ENCODE data around the gene PRR12. TPM values are rescaled to one million over a fixed set of nuclear protein-coding genes. Genes with fewer than 3 reads are reported as not detected.

PRR12 gene
- polyA plus RNA-seq, 3 donors: 0.04 to 3.3 (median 0.11) TPM

DNA sequence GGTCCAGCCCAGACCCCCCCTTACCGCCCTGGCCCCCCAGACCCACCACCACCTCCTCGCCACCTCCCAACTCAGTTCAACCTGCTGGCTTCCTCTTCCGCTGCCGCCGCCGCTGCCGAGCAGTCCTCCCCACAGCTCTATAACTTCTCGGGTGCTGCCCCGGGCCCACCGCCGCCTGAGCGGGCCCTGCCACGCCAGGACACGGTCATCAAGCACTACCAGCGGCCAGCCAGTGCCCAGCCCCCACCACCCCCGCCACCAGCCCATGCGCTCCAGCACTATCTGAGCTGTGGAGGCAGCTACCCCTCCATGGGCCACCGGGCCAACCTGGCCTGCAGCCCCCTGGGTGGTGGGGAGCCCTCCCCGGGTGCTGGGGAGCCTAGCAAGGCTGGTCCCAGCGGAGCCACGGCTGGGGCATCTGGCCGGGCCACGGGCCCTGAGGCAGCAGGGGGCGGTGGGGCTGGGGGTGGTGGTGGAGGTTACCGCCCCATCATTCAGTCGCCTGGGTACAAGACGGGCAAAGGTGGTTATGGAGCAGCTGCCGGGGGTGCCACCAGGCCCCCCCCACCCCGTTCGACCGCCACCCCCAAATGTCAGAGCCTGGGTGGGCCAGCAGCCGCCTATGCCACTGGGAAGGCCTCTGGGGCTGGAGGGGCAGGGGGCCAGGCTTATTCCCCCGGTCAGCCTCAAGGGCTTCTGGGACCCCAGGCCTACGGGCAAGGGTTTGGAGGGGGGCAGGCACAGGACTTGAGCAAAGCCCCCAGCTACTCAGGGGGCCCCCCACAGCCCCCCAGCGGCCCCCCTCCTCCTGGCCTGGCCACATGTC, 4.2 kb downstream of the PRR12 start:
- H3K27ac Mint-ChIP-seq: peak overlapping the region in 1 of 7 donors; percentile 94
- no peaks in the 10 kb centered on the region for H3K27me3 ChIP-seq (ENCODE audit: control insufficient read depth in 2 of 2, insufficient read depth in 2 of 2, low read length in 2 of 2)
- H3K36me3 Mint-ChIP-seq: peaks cover 29 to 49% of the 10 kb centered on the region in 2 donors
- H4K20me1 ChIP-seq (ENCODE audit: insufficient read depth, low read length): peaks cover 73% of the 10 kb centered on the region
- no peak overlapping the region for H3K9ac ChIP-seq (ENCODE audit: insufficient read depth, low read length, poor library complexity, severe bottlenecking)
- no peak overlapping the region for H3K27ac ChIP-seq (ENCODE audit: low read depth in 1 of 2, low read length in 2 of 2)
- no peak overlapping the region for H3K4me2 ChIP-seq (replicated peaks; ENCODE audit: extremely low read depth, low read length, poor library complexity, severe bottlenecking)
- H3K36me3 ChIP-seq (replicated peaks in 1 of 2; ENCODE audit: control insufficient read depth in 1 of 2, insufficient read depth in 2 of 2, low read length in 2 of 2): peaks cover 50 to 51% of the 10 kb centered on the region in 2 donors
- H3K4me3 ChIP-seq (replicated peaks in 1 of 3; ENCODE audit: low read depth in 2 of 3, low read length in 3 of 3): no peak overlapping the region
- 92% methylated on average over 23 of the region's 35 CpGs for WGBS (ENCODE audit: insufficient coverage)
- no peak overlapping the region for H3K4me3 Mint-ChIP-seq
- H3K4me1 ChIP-seq (ENCODE audit: control insufficient read depth in 1 of 2, insufficient read depth in 2 of 2, low read length in 2 of 2): peaks cover 28 to 31% of the 10 kb centered on the region in 2 donors
- no peaks in the 10 kb centered on the region for H3K9me3 ChIP-seq (replicated peaks in 1 of 2; ENCODE audit: control insufficient read depth in 1 of 2, insufficient read depth in 1 of 2, low read length in 2 of 2)
- intact Hi-C loops (cut with micrococcal nuclease): loop anchor here (5.0 kb wide), 2 partner anchors 47 to 82 kb away; partner anchors contain the start of genes PRMT1 (in 2 of the 2), RRAS (in 1 of the 2) and SCAF1 (in 1 of the 2)
- H2AFZ ChIP-seq (ENCODE audit: insufficient read depth, low read depth, low read length, poor library complexity, severe bottlenecking): no peak overlapping the region
- peaks cover 63% of the 10 kb centered on the region for H3K79me2 ChIP-seq (ENCODE audit: insufficient read depth, low read length)
- H3K9me3 Mint-ChIP-seq: no peaks in the 10 kb centered on the region
- peaks cover 0 to 5% (median 2%) of the 10 kb centered on the region in 3 donors for H3K27me3 Mint-ChIP-seq (ENCODE audit: low read depth in 3 of 3)
- no peak for DNase-seq
- TF ChIP-seq, protein P1, sequence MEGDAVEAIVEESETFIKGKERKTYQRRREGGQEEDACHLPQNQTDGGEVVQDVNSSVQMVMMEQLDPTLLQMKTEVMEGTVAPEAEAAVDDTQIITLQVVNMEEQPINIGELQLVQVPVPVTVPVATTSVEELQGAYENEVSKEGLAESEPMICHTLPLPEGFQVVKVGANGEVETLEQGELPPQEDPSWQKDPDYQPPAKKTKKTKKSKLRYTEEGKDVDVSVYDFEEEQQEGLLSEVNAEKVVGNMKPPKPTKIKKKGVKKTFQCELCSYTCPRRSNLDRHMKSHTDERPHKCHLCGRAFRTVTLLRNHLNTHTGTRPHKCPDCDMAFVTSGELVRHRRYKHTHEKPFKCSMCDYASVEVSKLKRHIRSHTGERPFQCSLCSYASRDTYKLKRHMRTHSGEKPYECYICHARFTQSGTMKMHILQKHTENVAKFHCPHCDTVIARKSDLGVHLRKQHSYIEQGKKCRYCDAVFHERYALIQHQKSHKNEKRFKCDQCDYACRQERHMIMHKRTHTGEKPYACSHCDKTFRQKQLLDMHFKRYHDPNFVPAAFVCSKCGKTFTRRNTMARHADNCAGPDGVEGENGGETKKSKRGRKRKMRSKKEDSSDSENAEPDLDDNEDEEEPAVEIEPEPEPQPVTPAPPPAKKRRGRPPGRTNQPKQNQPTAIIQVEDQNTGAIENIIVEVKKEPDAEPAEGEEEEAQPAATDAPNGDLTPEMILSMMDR (IDR thresholded peaks at IDR 0.05): no peak
- peaks cover 24% of the 10 kb centered on the region for H3K4me1 Mint-ChIP-seq

DNA sequence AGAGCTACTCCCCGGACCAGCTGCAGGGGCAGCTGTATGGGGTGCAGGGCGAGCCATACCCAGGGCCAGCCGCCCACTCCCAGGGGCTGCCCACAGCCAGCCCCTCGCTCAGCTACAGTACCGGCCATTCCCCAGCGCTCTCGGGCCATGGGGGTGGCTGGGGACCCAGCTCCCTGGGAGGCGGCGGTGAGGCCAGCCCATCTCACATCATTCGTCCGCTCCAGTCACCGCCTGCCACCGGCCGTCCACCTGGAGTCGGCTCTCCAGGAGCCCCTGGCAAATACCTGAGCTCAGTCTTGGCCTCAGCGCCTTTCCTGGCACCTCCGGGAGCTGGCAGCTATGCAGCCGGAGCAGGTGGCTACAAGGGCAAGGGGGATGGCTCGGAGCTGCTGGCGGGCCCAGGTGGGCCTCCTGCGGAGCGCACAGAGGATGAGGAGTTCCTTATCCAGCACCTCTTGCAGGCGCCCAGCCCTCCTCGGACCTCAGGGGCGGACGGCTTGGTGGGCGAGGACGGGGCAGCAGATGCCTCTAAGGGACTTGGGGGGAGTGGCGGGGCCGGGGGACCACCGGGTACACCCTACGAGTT, 4.9 kb downstream of the PRR12 start:
- peaks cover 77% of the 10 kb centered on the region for H4K20me1 ChIP-seq (ENCODE audit: insufficient read depth, low read length)
- H3K79me2 ChIP-seq (ENCODE audit: insufficient read depth, low read length): peaks cover 66% of the 10 kb centered on the region
- Mint-ChIP-seq H3K27ac (no peak overlapping the region), H3K27me3 (ENCODE audit: low read depth in 3 of 3) (peaks cover 0 to 5% (median 2%) of the 10 kb centered on the region in 3 donors), H3K4me1 (peaks cover 24% of the 10 kb centered on the region), H3K36me3 (peaks cover 33 to 54% of the 10 kb centered on the region in 2 donors), H3K4me3 (no peak overlapping the region), H3K9me3 (no peaks in the 10 kb centered on the region)
- peaks cover 23 to 25% of the 10 kb centered on the region in 2 donors for H3K4me1 ChIP-seq (ENCODE audit: control insufficient read depth in 1 of 2, insufficient read depth in 2 of 2, low read length in 2 of 2)
- intact Hi-C loops (cut with micrococcal nuclease): no loop called here
- no peak overlapping the region for H3K4me3 ChIP-seq (replicated peaks in 1 of 3; ENCODE audit: low read depth in 2 of 3, low read length in 3 of 3)
- no peak for DNase-seq
- H3K4me2 ChIP-seq (replicated peaks; ENCODE audit: extremely low read depth, low read length, poor library complexity, severe bottlenecking): no peak overlapping the region
- H3K27ac ChIP-seq (ENCODE audit: low read depth in 1 of 2, low read length in 2 of 2): no peak overlapping the region
- no peaks in the 10 kb centered on the region for H3K9me3 ChIP-seq (replicated peaks in 1 of 2; ENCODE audit: control insufficient read depth in 1 of 2, insufficient read depth in 1 of 2, low read length in 2 of 2)
- peaks cover 55 to 58% of the 10 kb centered on the region in 2 donors for H3K36me3 ChIP-seq (replicated peaks in 1 of 2; ENCODE audit: control insufficient read depth in 1 of 2, insufficient read depth in 2 of 2, low read length in 2 of 2)
- no peaks in the 10 kb centered on the region for H3K27me3 ChIP-seq (ENCODE audit: control insufficient read depth in 2 of 2, insufficient read depth in 2 of 2, low read length in 2 of 2)
- TF ChIP-seq, protein P1 (IDR thresholded peaks at IDR 0.05): no peak
- H2AFZ ChIP-seq (ENCODE audit: insufficient read depth, low read depth, low read length, poor library complexity, severe bottlenecking): no peak overlapping the region
- 97% methylated on average over 28 of the region's 32 CpGs for WGBS (ENCODE audit: insufficient coverage)
- no peak overlapping the region for H3K9ac ChIP-seq (ENCODE audit: insufficient read depth, low read length, poor library complexity, severe bottlenecking)
